GM23248 (cell line): ENCODE data around the gene PIGQ. TPM values are rescaled to one million over a fixed set of nuclear protein-coding genes. Genes with fewer than 3 reads are reported as not detected.
"Not testable (repeated sequence)": the region's sequence is repeated elsewhere in the genome, so short reads cannot be mapped to it uniquely, and the experiment has no call there.

ENCODE experiments used
- DNase-seq: peaks from one replicate; pipeline ENCODE4 v3.0.0-alpha.2; 2015
- H2AFZ ChIP-seq: fragments of 200-600 bp; sonication (generic); 2 replicates; pipeline ENCODE4 v1.6.1; 2016; ENCODE audit warnings: antibody characterized with exemption
- H3F3A ChIP-seq: fragments of 200-600 bp; sonication (generic); 2 replicates; pipeline ENCODE4 v1.6.1; 2016; ENCODE audit warnings: mild to moderate bottlenecking, antibody characterized with exemption, mixed run types; ENCODE audit not compliant: insufficient read depth
- H3K27ac ChIP-seq: fragments of 200-600 bp; sonication (generic); 2 replicates; pipeline ENCODE4 v1.5.1; 2016; ENCODE audit warnings: mild to moderate bottlenecking
- H3K27me3 ChIP-seq: fragments of 200-600 bp; sonication (generic); replicated peaks from 2 replicates; pipeline ENCODE4 v1.6.1; 2016; ENCODE audit warnings: mild to moderate bottlenecking; ENCODE audit not compliant: insufficient read depth
- H3K36me3 ChIP-seq: fragments of 200-600 bp; sonication (generic); 2 replicates; pipeline ENCODE4 v1.6.1; 2016; ENCODE audit warnings: low read depth, mild to moderate bottlenecking
- H3K4me1 ChIP-seq: fragments of 200-600 bp; sonication (generic); 2 replicates; pipeline ENCODE4 v1.6.1; 2016; ENCODE audit warnings: mild to moderate bottlenecking; ENCODE audit not compliant: insufficient read depth
- H3K4me2 ChIP-seq: fragments of 200-600 bp; sonication (generic); one replicate; pipeline ENCODE4 v1.6.1; 2016; ENCODE audit warnings: mild to moderate bottlenecking; ENCODE audit not compliant: unreplicated experiment
- H3K4me3 ChIP-seq: fragments of 200-600 bp; sonication (generic); 2 replicates; pipeline ENCODE4 v1.5.1; 2016; ENCODE audit warnings: mild to moderate bottlenecking
- H3K79me2 ChIP-seq: fragments of 200-600 bp; sonication (generic); 2 replicates; pipeline ENCODE4 v1.6.1; 2016; ENCODE audit warnings: mild to moderate bottlenecking; ENCODE audit not compliant: insufficient read depth
- H3K9ac ChIP-seq: fragments of 200-600 bp; sonication (generic); 2 replicates; pipeline ENCODE4 v1.6.1; 2016; ENCODE audit warnings: mild to moderate bottlenecking
- H3K9me2 ChIP-seq: fragments of 200-600 bp; sonication (generic); 2 replicates; pipeline ENCODE4 v1.6.1; 2016; ENCODE audit warnings: mixed run types, mild to moderate bottlenecking, moderate library complexity; ENCODE audit not compliant: insufficient read depth
- H3K9me3 ChIP-seq: fragments of 200-600 bp; sonication (generic); one replicate; pipeline ENCODE4 v1.6.1; 2017; ENCODE audit warnings: low read depth
- H4K20me1 ChIP-seq: fragments of 200-600 bp; sonication (generic); 2 replicates; pipeline ENCODE4 v1.6.0; 2016; ENCODE audit not compliant: insufficient read depth
- EZH2 ChIP-seq: fragments of 200-600 bp; sonication (generic); IDR thresholded peaks from 2 replicates; pipeline ENCODE4 v1.6.1; 2018; ENCODE audit warnings: antibody characterized with exemption, mild to moderate bottlenecking; ENCODE audit not compliant: insufficient read depth, poor library complexity, severe bottlenecking
- EZH2phosphoT487 ChIP-seq: fragments of 200-600 bp; sonication (generic); IDR thresholded peaks from 2 replicates; pipeline ENCODE4 v1.6.1; 2018; ENCODE audit warnings: antibody characterized with exemption, moderate library complexity, mild to moderate bottlenecking, low read depth; ENCODE audit not compliant: insufficient read depth
- WGBS, 2 experiments: methylation state at CpG; one replicate each; pipeline ENCODE4 v1.1.6; 2015 to 2017; ENCODE audit warnings: low lambda C conversion rate in 2 of 2, low coverage in 1 of 2; ENCODE audit errors: missing lambda C conversion rate in 2 of 2; 5-methylcytosine and 5-hydroxymethylcytosine counted together
- in situ Hi-C: fragments of 300-500 bp; cut with MboI; formaldehyde crosslinking; loops from 2 replicates; pipeline ENCODE4 v1.15.0; 2020
- polyA plus RNA-seq: library from polyadenylated mRNA; unstranded; fragments of >200 nt; fragmentation: Nextera tagmentation; extraction: Ambion mirVana; gene quantifications from 2 replicates; pipeline ENCODE4 v1.2.1, GENCODE V29; 2016
- total RNA-seq: library from RNA; depleted of rRNA; stranded (reverse); fragments of >200 nt; shearing (Covaris generic); gene quantifications from 2 replicates; pipeline ENCODE4 v1.2.3, GENCODE V29; 2014

Gene PIGQ
- total and polyA plus RNA-seq, 2 experiments from 2014 or later = 31.6 to 35.0 TPM

- 88 to 93% methylated on average over 14 to 18 of the region's 18 CpGs for WGBS, 2 experiments
- no peak overlapping the region for H3K4me2 ChIP-seq
- H3K4me3 ChIP-seq = no peak overlapping the region
- H3K9ac ChIP-seq = no peak overlapping the region
- TF ChIP-seq EZH2phosphoT487 = no peak
- no peak for TF ChIP-seq EZH2
- H3F3A ChIP-seq = no peaks in the 10 kb centered on the region
- H4K20me1 ChIP-seq = no peaks in the 10 kb centered on the region
- no peak for DNase-seq
- no peaks in the 10 kb centered on the region for H3K27me3 ChIP-seq
- H3K36me3 ChIP-seq = no peaks in the 10 kb centered on the region
- H3K9me2 ChIP-seq = no peaks in the 10 kb centered on the region
- no peak overlapping the region for H2AFZ ChIP-seq
- in situ Hi-C loops = no loop called here
- no peaks in the 10 kb centered on the region for H3K4me1 ChIP-seq
- H3K79me2 ChIP-seq = peaks cover 71% of the 10 kb centered on the region
- no peak overlapping the region for H3K27ac ChIP-seq
- no peaks in the 10 kb centered on the region for H3K9me3 ChIP-seq
These were observed 25.3 kb downstream of the PIGQ start for GRCh38 chr16:595094-595528.

- Histone ChIP-seq H3K9ac (no peak overlapping the region), H3K79me2 (peaks cover 71% of the 10 kb centered on the region), H3K9me2 (no peaks in the 10 kb centered on the region), H3K9me3 (no peaks in the 10 kb centered on the region), H3K4me3 (no peak overlapping the region), H3K4me2 (no peak overlapping the region), H2AFZ (no peak overlapping the region), H3K27ac (no peak overlapping the region), H3K4me1 (no peaks in the 10 kb centered on the region), H3K36me3 (no peaks in the 10 kb centered on the region), H4K20me1 (no peaks in the 10 kb centered on the region), H3K27me3 (no peaks in the 10 kb centered on the region), H3F3A (no peaks in the 10 kb centered on the region)
- no peak for DNase-seq
- TF ChIP-seq EZH2 (no peak), EZH2phosphoT487 (no peak)
- in situ Hi-C loops = no loop called here
- WGBS, 2 experiments = 96 to 97% methylated on average over 34 of the region's 34 CpGs
These were observed 26.4 kb downstream of the PIGQ start for GRCh38 chr16:595942-596735.

GRCh38 chr16:596736-597060 lies 26.9 kb downstream of the PIGQ start:
- H3K79me2 ChIP-seq = peaks cover 69% of the 10 kb centered on the region
- no peaks in the 10 kb centered on the region for H3K9me2 ChIP-seq
- no peaks in the 10 kb centered on the region for H3F3A ChIP-seq
- no peaks in the 10 kb centered on the region for H3K9me3 ChIP-seq
- H3K27ac ChIP-seq = no peak overlapping the region
- H3K4me1 ChIP-seq = no peaks in the 10 kb centered on the region
- H2AFZ ChIP-seq = no peak overlapping the region
- H3K36me3 ChIP-seq = no peaks in the 10 kb centered on the region
- TF ChIP-seq EZH2 (no peak), EZH2phosphoT487 (no peak)
- H3K4me3 ChIP-seq = no peak overlapping the region
- H4K20me1 ChIP-seq = no peaks in the 10 kb centered on the region
- no peaks in the 10 kb centered on the region for H3K27me3 ChIP-seq
- no peak for DNase-seq
- in situ Hi-C loops = no loop called here
- H3K4me2 ChIP-seq = no peak overlapping the region
- WGBS, 2 experiments = 92% methylated on average over 12 of the region's 12 CpGs
- no peak overlapping the region for H3K9ac ChIP-seq

GRCh38 chr16:597655-598054 lies 27.9 kb downstream of the PIGQ start:
- H2AFZ ChIP-seq, H3K27ac ChIP-seq, H3K4me3 ChIP-seq, H3K4me1 ChIP-seq, H3K27me3 ChIP-seq, H3K9me2 ChIP-seq, H3K4me2 ChIP-seq, H3K9ac ChIP-seq, H3K9me3 ChIP-seq, H3K36me3 ChIP-seq, H4K20me1 ChIP-seq, DNase-seq, H3F3A ChIP-seq, in situ Hi-C loops: not testable (repeated sequence)
- H3K79me2 ChIP-seq = peaks cover 70% of the 10 kb centered on the region
- 97 to 100% methylated on average over 5 to 7 of the region's 7 CpGs for WGBS, 2 experiments
